Measurements from ENCODE around the gene MCUB. TPM values are rescaled to one million over a fixed set of nuclear protein-coding genes. Genes with fewer than 3 reads are reported as not detected.
"Not testable (repeated sequence)": the region's sequence is repeated elsewhere in the genome, so short reads cannot be mapped to it uniquely, and the experiment has no call there.

MCUB gene
- total RNA-seq, 1 donor from 2014 or later, result 28.5 TPM

GRCh38 chr4:109576462-109576861 is 16.4 kb downstream of the MCUB start:
- TF ChIP-seq, protein P1, sequence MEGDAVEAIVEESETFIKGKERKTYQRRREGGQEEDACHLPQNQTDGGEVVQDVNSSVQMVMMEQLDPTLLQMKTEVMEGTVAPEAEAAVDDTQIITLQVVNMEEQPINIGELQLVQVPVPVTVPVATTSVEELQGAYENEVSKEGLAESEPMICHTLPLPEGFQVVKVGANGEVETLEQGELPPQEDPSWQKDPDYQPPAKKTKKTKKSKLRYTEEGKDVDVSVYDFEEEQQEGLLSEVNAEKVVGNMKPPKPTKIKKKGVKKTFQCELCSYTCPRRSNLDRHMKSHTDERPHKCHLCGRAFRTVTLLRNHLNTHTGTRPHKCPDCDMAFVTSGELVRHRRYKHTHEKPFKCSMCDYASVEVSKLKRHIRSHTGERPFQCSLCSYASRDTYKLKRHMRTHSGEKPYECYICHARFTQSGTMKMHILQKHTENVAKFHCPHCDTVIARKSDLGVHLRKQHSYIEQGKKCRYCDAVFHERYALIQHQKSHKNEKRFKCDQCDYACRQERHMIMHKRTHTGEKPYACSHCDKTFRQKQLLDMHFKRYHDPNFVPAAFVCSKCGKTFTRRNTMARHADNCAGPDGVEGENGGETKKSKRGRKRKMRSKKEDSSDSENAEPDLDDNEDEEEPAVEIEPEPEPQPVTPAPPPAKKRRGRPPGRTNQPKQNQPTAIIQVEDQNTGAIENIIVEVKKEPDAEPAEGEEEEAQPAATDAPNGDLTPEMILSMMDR (IDR thresholded peaks at IDR 0.05), result no peak
- TF ChIP-seq POLR2A (IDR thresholded peaks at IDR 0.05) (no peak), POLR2AphosphoS5 (IDR thresholded peaks at IDR 0.05; ENCODE audit: insufficient read depth in 1 of 2, low read depth in 1 of 2) (peak in 1 of 2 donors; percentile 77)
- Histone ChIP-seq H3K9me3 (no peaks in the 10 kb centered on the region), H3K4me3 (no peak overlapping the region), H3K4me1 (no peaks in the 10 kb centered on the region), H3K27me3 (no peaks in the 10 kb centered on the region), H3K27ac (no peak overlapping the region), H3K36me3 (no peaks in the 10 kb centered on the region)
- intact Hi-C loops (cut with DNase I), result no loop called here
- no peak for DNase-seq (ENCODE audit: extremely low spot score in 2 of 2)

DNA sequence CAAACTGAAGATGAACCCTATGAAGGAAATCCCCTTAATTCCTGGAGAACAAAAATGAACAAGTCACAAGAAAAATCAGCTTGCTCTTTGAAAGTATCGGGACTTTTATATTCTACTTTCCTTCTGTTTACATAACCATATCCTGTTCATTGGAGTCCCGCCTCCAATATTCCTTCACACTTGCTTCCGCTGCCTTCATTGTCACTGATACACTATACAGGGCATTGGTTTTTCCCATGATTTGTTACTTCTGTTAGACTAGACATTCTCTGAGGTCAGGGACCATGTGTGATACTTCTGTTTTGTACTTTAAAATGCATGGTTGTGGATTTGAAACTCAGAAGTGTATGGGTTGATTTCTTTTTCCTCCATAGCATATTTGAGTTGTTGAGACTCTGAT is 18.8 kb downstream of the MCUB start:
- Histone ChIP-seq H3K4me3 (no peak overlapping the region), H3K27me3 (no peaks in the 10 kb centered on the region), H3K27ac (no peak overlapping the region), H3K9me3 (no peaks in the 10 kb centered on the region), H3K36me3 (no peaks in the 10 kb centered on the region), H3K4me1 (no peaks in the 10 kb centered on the region)
- intact Hi-C loops (cut with DNase I), result no loop called here
- TF ChIP-seq POLR2AphosphoS5 (IDR thresholded peaks at IDR 0.05; ENCODE audit: insufficient read depth in 1 of 2, low read depth in 1 of 2) (no peak), POLR2A (IDR thresholded peaks at IDR 0.05) (no peak)
- DNase-seq (ENCODE audit: extremely low spot score in 2 of 2), result no peak

- H3K36me3 ChIP-seq; H3K27me3 ChIP-seq; H3K27ac ChIP-seq; DNase-seq (ENCODE audit: extremely low spot score in 2 of 2); intact Hi-C loops (cut with DNase I); H3K4me3 ChIP-seq; H3K9me3 ChIP-seq; H3K4me1 ChIP-seq: not testable (repeated sequence)
Measured at GRCh38 chr4:109579997-109580396, 20.0 kb downstream of the MCUB start.

DNA sequence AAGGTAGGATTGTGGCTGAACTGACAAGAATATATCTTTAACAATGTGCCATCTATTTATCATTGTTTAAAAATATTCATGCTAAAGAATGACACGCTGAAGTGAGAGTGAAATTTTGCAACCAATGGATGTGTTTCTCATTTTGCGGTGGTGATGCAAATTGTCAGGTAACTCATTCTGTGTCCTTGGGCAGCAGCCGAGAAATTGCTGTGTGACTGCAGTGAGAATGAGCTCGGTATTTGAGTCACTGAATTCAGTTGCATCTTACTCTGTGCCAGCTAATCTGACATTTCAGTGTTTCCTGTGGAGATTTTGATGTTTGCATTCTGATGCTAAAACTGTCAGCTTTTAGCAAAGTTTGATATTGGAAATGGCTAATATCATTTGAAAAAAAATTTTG is 28.1 kb downstream of the MCUB start:
- intact Hi-C loops (cut with DNase I), result no loop called here
- no peaks in the 10 kb centered on the region for H3K36me3 ChIP-seq

GRCh38 chr4:109589119-109589518 is 29.1 kb downstream of the MCUB start:
- no peaks in the 10 kb centered on the region for H3K9me3 ChIP-seq
- peaks cover 5% of the 10 kb centered on the region for H3K4me1 ChIP-seq
- H3K4me3 ChIP-seq, result no peak overlapping the region
- no peaks in the 10 kb centered on the region for H3K36me3 ChIP-seq
- intact Hi-C loops (cut with DNase I), result no loop called here
- no peak for DNase-seq (ENCODE audit: extremely low spot score in 2 of 2)
- no peak for TF ChIP-seq POLR2A (IDR thresholded peaks at IDR 0.05)
- H3K27me3 ChIP-seq, result no peaks in the 10 kb centered on the region
- no peak overlapping the region for H3K27ac ChIP-seq

More for the DNA sequence above, 28.1 kb downstream of the MCUB start:
- no peak for TF ChIP-seq POLR2AphosphoS5 (IDR thresholded peaks at IDR 0.05; ENCODE audit: insufficient read depth in 1 of 2, low read depth in 1 of 2)
- no peak for TF ChIP-seq POLR2A (IDR thresholded peaks at IDR 0.05)
- TF ChIP-seq, protein P1 (IDR thresholded peaks at IDR 0.05), result no peak
- Histone ChIP-seq H3K4me1 (peaks cover 5% of the 10 kb centered on the region), H3K27ac (no peak overlapping the region), H3K9me3 (no peaks in the 10 kb centered on the region), H3K27me3 (no peaks in the 10 kb centered on the region), H3K4me3 (no peak overlapping the region)
- DNase-seq (ENCODE audit: extremely low spot score in 2 of 2), result no peak

DNA sequence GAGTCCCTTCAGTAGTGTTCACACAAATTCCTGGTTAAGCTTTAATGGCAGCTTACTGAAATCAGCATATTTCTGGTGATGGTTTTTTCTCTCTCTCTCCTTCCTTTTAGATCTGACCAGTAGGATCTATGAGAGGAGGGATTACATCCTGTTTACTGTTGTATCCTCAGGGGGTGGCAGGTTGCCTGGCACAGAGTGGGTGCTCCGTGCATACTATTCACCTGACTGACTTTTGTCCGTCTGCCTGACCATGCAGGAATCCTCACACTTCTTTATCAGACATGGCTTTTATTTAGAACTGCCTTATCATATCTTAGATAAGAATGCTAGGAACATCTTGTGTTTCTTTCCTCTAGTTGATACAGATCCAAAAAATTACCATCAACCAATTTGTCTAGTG is 29.6 kb downstream of the MCUB start:
- TF ChIP-seq, protein P1 (IDR thresholded peaks at IDR 0.05), result no peak
- no peak for TF ChIP-seq POLR2AphosphoS5 (IDR thresholded peaks at IDR 0.05; ENCODE audit: insufficient read depth in 1 of 2, low read depth in 1 of 2)
- TF ChIP-seq POLR2A (IDR thresholded peaks at IDR 0.05), result no peak
- Histone ChIP-seq H3K9me3 (no peaks in the 10 kb centered on the region), H3K4me1 (peaks cover 5% of the 10 kb centered on the region), H3K4me3 (no peak overlapping the region), H3K27ac (no peak overlapping the region), H3K27me3 (no peaks in the 10 kb centered on the region), H3K36me3 (no peaks in the 10 kb centered on the region)
- DNase-seq (ENCODE audit: extremely low spot score in 2 of 2), result no peak
- intact Hi-C loops (cut with DNase I), result no loop called here

GRCh38 chr4:109590905-109591304 is 30.9 kb downstream of the MCUB start:
- H3K9me3 ChIP-seq, result no peaks in the 10 kb centered on the region
- no peak overlapping the region for H3K4me3 ChIP-seq
- TF ChIP-seq, protein P1 (IDR thresholded peaks at IDR 0.05), result no peak
- TF ChIP-seq POLR2A (IDR thresholded peaks at IDR 0.05) (no peak), POLR2AphosphoS5 (IDR thresholded peaks at IDR 0.05; ENCODE audit: insufficient read depth in 1 of 2, low read depth in 1 of 2) (no peak)
- intact Hi-C loops (cut with DNase I), result no loop called here
- H3K27me3 ChIP-seq, result no peaks in the 10 kb centered on the region
- H3K4me1 ChIP-seq, result peaks cover 5% of the 10 kb centered on the region
- no peaks in the 10 kb centered on the region for H3K36me3 ChIP-seq
- no peak for DNase-seq (ENCODE audit: extremely low spot score in 2 of 2)
- H3K27ac ChIP-seq, result no peak overlapping the region
